Erythroblast (primary cell): ENCODE results near the gene TMEM213.
"Not testable (repeated sequence)": the region's sequence is repeated elsewhere in the genome, so short reads cannot be mapped to it uniquely, and the experiment has no call there.

Experiments used
- DNase-seq, 2 experiments: peaks; one replicate each; lab custom pipeline; 2025; lab: John Stamatoyannopoulos, UW
- GATA1 ChIP-seq: IDR thresholded peaks from 2 replicates; pipeline ENCODE4 v1.6.1; 2011; ENCODE audit warnings: low read depth, mild to moderate bottlenecking, control low read depth, low read length, moderate library complexity
- POLR2A ChIP-seq: IDR thresholded peaks from 2 replicates; pipeline ENCODE4 v1.6.1; 2011; ENCODE audit warnings: mild to moderate bottlenecking, low read length

Gene TMEM213

GRCh38 chr7:138773817-138774216 is 24.0 kb upstream of the TMEM213 start:
- no peak for TF ChIP-seq POLR2A

DNA sequence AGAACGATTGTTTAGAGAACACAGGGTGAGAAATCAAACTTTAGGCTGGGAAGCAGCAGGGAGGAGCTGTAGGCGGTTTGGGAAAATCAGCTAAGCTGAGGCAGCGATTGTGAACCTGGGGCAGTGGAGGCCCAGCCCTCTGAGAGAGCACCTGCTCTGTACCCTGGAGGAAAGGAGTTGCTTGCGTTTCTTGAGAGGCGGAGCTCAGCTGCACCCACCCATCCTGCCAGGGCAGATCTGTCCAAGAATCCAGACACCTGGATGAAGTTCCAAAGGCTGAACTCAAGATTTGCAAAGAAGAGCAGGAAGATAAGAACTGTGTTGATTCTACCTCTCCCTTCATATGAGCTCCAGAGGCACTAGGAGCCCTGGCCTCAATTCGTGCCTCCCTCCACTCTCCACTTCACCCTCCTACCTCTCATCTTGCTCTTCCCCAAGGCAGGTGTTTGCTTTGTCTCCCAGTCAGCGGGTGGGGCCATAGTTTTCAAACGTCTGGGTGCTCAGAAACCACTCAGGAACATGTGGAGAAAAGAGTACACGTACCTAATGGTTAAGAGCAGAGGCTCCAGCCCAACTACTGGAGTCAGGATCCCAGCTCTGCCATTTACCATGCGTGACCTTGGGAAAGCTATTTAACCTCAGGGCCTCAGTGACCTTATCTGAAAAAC is 21.5 kb upstream of the TMEM213 start:
- no peak for DNase-seq
- TF ChIP-seq POLR2A (no peak), GATA1 (no peak)

More at GRCh38 chr7:138773817-138774216, 24.0 kb upstream of the TMEM213 start:
- no peak for DNase-seq

- no peak for TF ChIP-seq GATA1
- TF ChIP-seq POLR2A: no peak
Observed at GRCh38 chr7:138781004-138781403, 16.8 kb upstream of the TMEM213 start.

GRCh38 chr7:138784692-138785091 is 13.1 kb upstream of the TMEM213 start:
- TF ChIP-seq GATA1: no peak
- DNase-seq: no peak

More at GRCh38 chr7:138781004-138781403, 16.8 kb upstream of the TMEM213 start:
- DNase-seq: no peak

DNA sequence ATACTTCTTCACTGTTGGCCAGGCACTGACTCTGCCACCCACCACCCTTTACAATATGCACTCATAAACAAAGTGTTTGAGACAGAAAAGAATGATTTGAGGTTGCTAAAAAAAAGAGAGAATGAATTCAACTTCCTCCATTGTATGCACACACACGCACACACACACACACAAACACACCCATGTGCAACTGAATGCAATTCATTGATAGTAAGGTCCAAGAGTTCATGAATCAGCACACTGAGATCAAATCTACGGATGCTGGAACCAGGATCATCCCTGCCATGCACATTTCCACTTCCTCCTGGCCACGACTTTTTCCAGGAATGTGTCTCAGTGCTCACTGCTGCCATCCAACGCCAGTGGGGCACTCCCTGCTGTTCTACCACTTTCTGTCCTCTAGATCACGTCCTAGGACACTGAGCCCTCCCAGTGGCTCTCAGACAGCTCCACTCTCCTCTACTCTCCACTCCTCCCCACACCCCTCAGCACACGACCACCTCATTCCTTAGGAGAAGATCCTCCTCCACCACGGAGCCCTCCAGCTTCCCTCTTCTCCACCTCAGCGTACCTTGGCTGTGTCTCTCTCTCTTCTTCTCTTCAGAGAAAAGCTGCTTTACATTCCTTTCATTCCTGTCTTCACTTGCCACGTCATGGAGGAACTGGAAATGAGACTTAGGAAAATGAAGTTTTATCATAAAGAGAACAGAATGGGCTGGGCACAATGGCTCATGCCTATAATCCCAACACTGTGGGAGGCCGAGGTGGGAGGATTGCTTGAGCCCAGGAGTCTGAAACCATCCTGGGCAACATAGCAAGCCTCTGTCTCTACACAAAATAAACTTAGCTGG is 12.0 kb upstream of the TMEM213 start:
- TF ChIP-seq POLR2A (no peak), GATA1 (no peak)
- no peak for DNase-seq

DNA sequence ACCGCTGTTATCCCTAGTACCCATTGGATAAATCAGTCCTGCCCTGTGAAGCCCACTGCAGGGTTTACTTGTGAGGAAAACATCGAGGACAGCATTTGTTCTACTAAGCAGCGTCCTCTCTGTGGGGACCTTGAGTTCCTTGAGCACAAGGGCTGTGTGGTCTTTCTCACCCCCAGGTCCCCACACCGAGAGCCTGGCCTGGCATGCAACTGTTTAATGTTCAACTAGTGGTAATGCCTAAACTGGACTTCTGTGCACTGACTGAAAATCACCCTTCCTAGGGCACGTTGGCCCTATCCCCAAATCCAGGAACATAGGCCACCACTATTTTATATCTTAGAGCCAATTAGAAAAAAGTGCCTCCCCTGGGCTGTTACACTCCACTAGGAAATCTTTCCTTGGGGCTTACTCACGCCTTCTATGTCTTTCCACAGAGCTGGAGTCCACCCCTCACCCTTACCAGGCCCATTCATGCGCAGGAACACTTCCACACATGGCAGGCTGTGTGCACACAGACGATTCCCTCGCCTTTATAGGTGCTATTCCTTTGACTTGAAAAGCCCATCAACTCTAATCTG is 1.7 kb upstream of the TMEM213 start:
- no peak for TF ChIP-seq POLR2A
- TF ChIP-seq GATA1: no peak
- DNase-seq: no peak

GRCh38 chr7:138797046-138797445 is 748 bp upstream of the TMEM213 start:
- not testable (repeated sequence) for DNase-seq

GRCh38 chr7:138798836-138799235 is 1.0 kb downstream of the TMEM213 start:
- DNase-seq: no peak
- TF ChIP-seq GATA1: no peak
- TF ChIP-seq POLR2A: no peak

DNA sequence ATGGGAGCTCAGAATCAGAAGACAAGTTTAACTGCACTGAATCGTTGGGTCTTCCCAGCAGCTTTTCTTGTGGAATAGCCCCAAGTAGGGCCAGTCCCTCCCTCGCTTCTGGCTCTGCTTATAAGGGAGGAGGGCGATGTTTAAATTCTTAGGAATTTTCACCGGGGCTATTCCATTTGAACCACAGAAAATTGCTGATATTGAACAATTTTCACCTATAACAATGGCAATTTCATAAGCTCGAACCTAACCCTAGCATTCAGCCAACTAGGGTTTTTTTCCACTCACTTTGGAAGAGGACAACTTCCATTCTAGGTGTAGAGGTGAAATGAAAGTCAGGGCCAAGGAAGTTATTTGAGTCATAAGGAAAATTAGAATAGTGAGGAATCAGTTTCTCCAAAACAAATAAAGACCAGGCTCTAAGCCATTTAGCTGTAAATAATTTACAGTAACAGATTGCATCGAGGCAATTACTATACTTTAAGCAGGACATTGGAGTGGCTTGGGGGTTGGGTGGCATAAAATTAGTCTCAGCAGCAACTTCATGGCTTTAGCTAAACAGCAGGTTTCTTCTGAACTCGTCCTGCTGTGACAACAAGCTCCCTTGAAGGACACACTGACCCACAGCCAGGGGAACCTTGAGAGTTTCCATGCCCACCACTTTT is 1.7 kb downstream of the TMEM213 start:
- no peak for DNase-seq
- no peak for TF ChIP-seq POLR2A
- TF ChIP-seq GATA1: no peak

- no peak for TF ChIP-seq POLR2A
- no peak for TF ChIP-seq GATA1
- no peak for DNase-seq
Observed at GRCh38 chr7:138801256-138801655, 3.5 kb downstream of the TMEM213 start.

DNA sequence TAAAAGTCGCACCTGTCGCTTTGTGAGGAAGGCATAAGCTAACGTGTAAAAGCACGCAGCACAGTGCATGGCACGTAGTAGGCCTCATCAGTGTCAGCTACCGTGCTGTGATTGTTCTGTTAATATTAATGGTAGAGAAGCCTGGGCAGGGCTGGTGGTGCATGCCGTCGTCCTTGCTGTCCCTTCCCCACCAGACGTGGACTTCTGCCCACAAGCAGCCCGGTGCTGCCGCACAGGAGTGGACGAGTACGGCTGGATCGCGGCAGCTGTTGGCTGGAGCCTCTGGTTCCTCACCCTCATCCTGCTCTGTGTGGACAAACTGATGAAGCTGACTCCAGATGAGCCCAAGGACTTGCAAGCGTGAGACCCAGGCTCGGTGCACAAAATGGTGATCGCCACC is 4.9 kb downstream of the TMEM213 start:
- TF ChIP-seq POLR2A: no peak
- TF ChIP-seq GATA1: no peak

DNA sequence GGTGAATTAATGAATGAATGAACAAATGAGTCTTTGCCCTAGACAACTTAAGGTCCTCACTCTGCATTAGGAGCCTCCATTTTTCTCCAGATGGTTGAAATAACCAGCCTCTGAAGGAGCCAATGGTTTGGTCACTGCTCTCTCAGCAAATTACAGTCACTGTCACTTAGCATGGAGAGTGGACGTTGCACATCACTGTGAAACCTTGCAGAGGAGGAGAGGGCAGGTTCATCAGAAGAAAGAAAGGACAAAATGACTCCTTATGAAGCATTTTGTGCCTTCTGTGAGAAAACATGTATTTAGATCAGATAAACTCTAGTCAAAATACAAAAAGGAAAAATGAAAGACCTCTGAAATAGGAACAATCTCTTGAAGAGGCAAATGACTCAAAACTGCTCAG is 6.8 kb downstream of the TMEM213 start:
- TF ChIP-seq POLR2A (no peak), GATA1 (no peak)
- no peak for DNase-seq

More for the DNA sequence above, 4.9 kb downstream of the TMEM213 start:
- no peak for DNase-seq

DNA sequence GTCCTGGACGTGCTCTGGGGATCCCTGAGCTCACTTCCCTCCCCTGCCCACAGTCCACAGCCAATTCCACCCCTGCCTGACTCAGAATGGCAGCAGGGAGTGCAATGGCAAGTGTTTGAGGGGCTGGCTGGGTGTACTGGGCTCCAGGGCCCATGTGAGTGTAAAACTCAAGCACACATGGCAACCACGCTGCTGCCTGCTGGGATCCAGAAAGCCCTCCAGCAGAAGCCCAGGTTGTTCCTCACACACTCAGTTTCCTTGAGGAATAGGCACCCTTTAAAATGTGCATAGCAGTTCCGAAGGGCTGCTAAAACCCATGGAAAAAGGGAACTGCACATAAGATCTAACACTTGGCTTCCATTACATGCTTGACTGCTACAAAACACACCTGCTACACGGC is 11.6 kb downstream of the TMEM213 start:
- TF ChIP-seq POLR2A: no peak

GRCh38 chr7:138811327-138811726 is 13.5 kb downstream of the TMEM213 start:
- not testable (repeated sequence) for DNase-seq

More for the DNA sequence above, 11.6 kb downstream of the TMEM213 start:
- no peak for DNase-seq

DNA sequence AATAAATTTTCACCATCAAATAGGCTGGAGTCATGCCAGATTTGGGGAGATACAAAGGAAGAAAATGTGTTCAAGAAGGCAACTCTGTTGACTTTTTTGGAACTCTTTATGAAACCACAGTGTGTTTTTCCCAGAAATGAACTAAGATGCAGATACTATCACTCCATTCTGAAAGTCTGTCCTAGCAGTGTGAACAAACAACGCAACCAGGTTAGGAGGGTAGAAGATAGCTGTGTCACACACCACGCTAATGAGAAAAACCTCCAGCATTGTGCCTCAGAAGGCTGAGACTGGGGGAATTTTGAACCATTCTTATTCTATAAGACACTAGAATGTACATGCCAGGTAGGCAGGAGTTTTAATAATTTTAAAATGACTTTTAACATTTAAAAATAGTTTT is 16.2 kb downstream of the TMEM213 start:
- no peak for DNase-seq
- TF ChIP-seq POLR2A (no peak), GATA1 (no peak)
